OCI-LY3 (cell line): ENCODE measurements around the gene CACNA2D2.
A peak's percentile ranks its signal among the peaks of the same experiment; 100 is the strongest.

Experiments used
- CTCF ChIP-seq: fragments of 200-600, 300-600 bp; sonication (generic); IDR thresholded peaks from 2 replicates; pipeline ENCODE4 v1.5.1; 2014; ENCODE audit warnings: antibody characterized with exemption, low read length, low read depth
- EZH2phosphoT487 ChIP-seq: fragments of 200-600 bp; shearing (Covaris generic); IDR thresholded peaks from 2 replicates; pipeline ENCODE4 v1.6.1; 2018; ENCODE audit warnings: antibody characterized with exemption, mixed run types, low read depth

- TF ChIP-seq CTCF (peak; percentile 24), EZH2phosphoT487 (no peak)
Measured at GRCh38 chr3:50375258-50375931, 128.0 kb downstream of the CACNA2D2 start.
